GM12874 (cell line): ENCODE data around the gene TENT4A.

Experiments
- CTCF ChIP-seq: IDR thresholded peaks from 2 replicates; pipeline ENCODE4 v1.5.1; 2011; ENCODE audit warnings: low read depth, mild to moderate bottlenecking, control low read depth, low read length, moderate library complexity; ENCODE audit not compliant: insufficient read depth

The TENT4A gene

GRCh38 chr5:6759983-6760382 lies 46.8 kb downstream of the TENT4A start:
- no peak for TF ChIP-seq CTCF

GRCh38 chr5:6760686-6761085 lies 47.5 kb downstream of the TENT4A start:
- TF ChIP-seq CTCF = no peak

GRCh38 chr5:6761333-6761732 lies 48.1 kb downstream of the TENT4A start:
- TF ChIP-seq CTCF = no peak

GRCh38 chr5:6762116-6762515 lies 48.9 kb downstream of the TENT4A start:
- TF ChIP-seq CTCF = no peak

GRCh38 chr5:6762697-6763096 lies 49.5 kb downstream of the TENT4A start:
- no peak for TF ChIP-seq CTCF

GRCh38 chr5:6763191-6763590 lies 50.0 kb downstream of the TENT4A start:
- no peak for TF ChIP-seq CTCF

- TF ChIP-seq CTCF = peak; percentile 87
Measured at GRCh38 chr5:6765612-6766525, 52.6 kb downstream of the TENT4A start.
